Head of caudate nucleus (tissue), 42 donors: Measurements from ENCODE around the gene SLC38A5.
"Not testable (repeated sequence)": the region's sequence is repeated elsewhere in the genome, so short reads cannot be mapped to it uniquely, and the experiment has no call there.

Experiments used
- DNase-seq, 42 donors: peaks; one replicate each; pipeline versions ENCODE4 v3.0.0 to v3.0.0-alpha.2; 2020 to 2021; ENCODE audit warnings: mixed read lengths in 7 of 42
- intact Hi-C: fragments of 100-400 bp; cut with DNase I; formaldehyde crosslinking; loops from one replicate; pipeline ENCODE4 v1.15.0; 2022

The SLC38A5 gene

GRCh38 chrX:48472851-48473703, 3.0 kb upstream of the SLC38A5 start:
- no peak for DNase-seq
- intact Hi-C loops = loop anchor here (10.0 kb wide), 1 partner anchor 122 kb away; the partner anchor contains the start of gene WDR13

- intact Hi-C loops = loop anchor here (10.0 kb wide), 1 partner anchor 123 kb away; the partner anchor contains the start of gene WDR13
- no peak for DNase-seq
Measured at GRCh38 chrX:48472225-48472624, 2.2 kb upstream of the SLC38A5 start.

GRCh38 chrX:48471504-48471903, 1.4 kb upstream of the SLC38A5 start:
- no peak for DNase-seq
- intact Hi-C loops = loop anchor here (10.0 kb wide), 1 partner anchor 123 kb away; the partner anchor contains the start of gene WDR13

GRCh38 chrX:48470833-48471118, 716 bp upstream of the SLC38A5 start:
- intact Hi-C loops = loop anchor here (10.0 kb wide), 1 partner anchor 124 kb away; the partner anchor contains the start of gene WDR13
- DNase-seq = no peak

- DNase-seq = no peak
- intact Hi-C loops = no loop called here
Measured at GRCh38 chrX:48468693-48469691, 1.1 kb downstream of the SLC38A5 start.

GRCh38 chrX:48468247-48468671, 1.8 kb downstream of the SLC38A5 start:
- DNase-seq = no peak
- intact Hi-C loops = no loop called here

- intact Hi-C loops = no loop called here
- no peak for DNase-seq
Measured at GRCh38 chrX:48467281-48467761, 2.7 kb downstream of the SLC38A5 start.

- no peak for DNase-seq
Measured at GRCh38 chrX:48466696-48467095, 3.4 kb downstream of the SLC38A5 start.

GRCh38 chrX:48465336-48465933, 4.6 kb downstream of the SLC38A5 start:
- intact Hi-C loops = no loop called here
- DNase-seq = no peak

More at GRCh38 chrX:48466696-48467095, 3.4 kb downstream of the SLC38A5 start:
- intact Hi-C loops = no loop called here

GRCh38 chrX:48461830-48462229, 8.2 kb downstream of the SLC38A5 start:
- peak in 1 of 42 donors; percentile 28 for DNase-seq
- intact Hi-C loops = no loop called here

- intact Hi-C loops = no loop called here
- peak in 1 of 42 donors; percentile 30 for DNase-seq
Measured at GRCh38 chrX:48460606-48461005, 9.5 kb downstream of the SLC38A5 start.

- DNase-seq = no peak
- intact Hi-C loops = no loop called here
Measured at GRCh38 chrX:48460031-48460430, 10.0 kb downstream of the SLC38A5 start.

GRCh38 chrX:48459483-48459882, 10.6 kb downstream of the SLC38A5 start:
- no peak for DNase-seq
- intact Hi-C loops = no loop called here

- DNase-seq = peak in 1 of 42 donors; percentile 18
- intact Hi-C loops = no loop called here
Measured at GRCh38 chrX:48458711-48459110, 11.3 kb downstream of the SLC38A5 start.

GRCh38 chrX:48456628-48457331, 13.3 kb downstream of the SLC38A5 start:
- intact Hi-C loops = no loop called here
- DNase-seq = peak in 1 of 42 donors; percentile 15

GRCh38 chrX:48451708-48452107, 18.4 kb downstream of the SLC38A5 start:
- intact Hi-C loops = no loop called here
- no peak for DNase-seq

- DNase-seq = no peak
- intact Hi-C loops = no loop called here
Measured at GRCh38 chrX:48450076-48450475, 20.0 kb downstream of the SLC38A5 start.

- intact Hi-C loops, DNase-seq: not testable (repeated sequence)
Measured at GRCh38 chrX:48447201-48447600, 22.9 kb downstream of the SLC38A5 start.
